Calu3 (cell line): ENCODE data around the gene AFP. TPM values are rescaled to one million over a fixed set of nuclear protein-coding genes. Genes with fewer than 3 reads are reported as not detected.

Experiments
- BruUV-seq: library from RNA; stranded (reverse); fragments of 400-500 nt; replicated peaks from 2 replicates; lab custom pipeline; 2021; lab: Mats Ljungman, UMichigan
- CTCF ChIA-PET: fragments of 300-600 bp; sonication (Branson Sonifier 250); formaldehyde crosslinking; loops from one replicate; lab custom pipeline; 2022; ENCODE audit warnings: antibody characterized with exemption; lab: Charles Lee
- DNase-seq: peaks from one replicate; pipeline ENCODE4 v3.0.0; 2022
- H3K27ac Mint-ChIP-seq: one replicate; pipeline ENCODE4 v1.8.0; 2022; ENCODE audit warnings: mixed read lengths; ENCODE audit not compliant: unreplicated experiment
- H3K27me3 Mint-ChIP-seq: one replicate; pipeline ENCODE4 v1.8.0; 2022; ENCODE audit warnings: mixed read lengths; ENCODE audit not compliant: unreplicated experiment
- H3K36me3 Mint-ChIP-seq: one replicate; pipeline ENCODE4 v1.8.0; 2022; ENCODE audit warnings: mild to moderate bottlenecking, moderate library complexity, mixed read lengths; ENCODE audit not compliant: insufficient read depth, unreplicated experiment
- H3K4me1 Mint-ChIP-seq: one replicate; pipeline ENCODE4 v1.8.0; 2022; ENCODE audit warnings: mild to moderate bottlenecking, low read depth, mixed read lengths; ENCODE audit not compliant: unreplicated experiment
- H3K4me3 Mint-ChIP-seq: one replicate; pipeline ENCODE4 v1.8.0; 2022; ENCODE audit warnings: mild to moderate bottlenecking, low read depth, moderate library complexity, mixed read lengths; ENCODE audit not compliant: unreplicated experiment
- H3K9me3 Mint-ChIP-seq: one replicate; pipeline ENCODE4 v1.8.0; 2022; ENCODE audit warnings: low read depth, mixed read lengths; ENCODE audit not compliant: unreplicated experiment
- CTCF ChIP-seq: fragments of 200-600 bp; IDR thresholded peaks from one replicate; pipeline ENCODE4 v1.8.0; 2022; ENCODE audit warnings: antibody characterized with exemption; ENCODE audit not compliant: unreplicated experiment
- intact Hi-C: fragments of 100-400 bp; cut with micrococcal nuclease; formaldehyde crosslinking; loops from one replicate; pipeline ENCODE4 v1.10.0; 2022; ENCODE audit not compliant: unreplicated experiment
- total RNA-seq: library from RNA; stranded (reverse); gene quantifications from 2 replicates; pipeline ENCODE4 v1.2.3, GENCODE V29; 2022

The AFP gene
- total RNA-seq, 1 experiment from 2014 or later: not detected

GRCh38 chr4:73422458-73422752 lies 13.6 kb upstream of the AFP start:
- CTCF ChIA-PET: interaction anchor here (0.6 kb wide), 1 partner anchor 434 kb away, joined by 5 read pairs; no protein-coding TSS in a partner anchor
- no peak for TF ChIP-seq CTCF
- Mint-ChIP-seq H3K4me3 (no peak overlapping the region), H3K4me1 (no peaks in the 10 kb centered on the region), H3K27me3 (peaks cover 13% of the 10 kb centered on the region), H3K27ac (no peak overlapping the region), H3K36me3 (no peaks in the 10 kb centered on the region), H3K9me3 (no peaks in the 10 kb centered on the region)
- BruUV-seq: no TSS peak
- intact Hi-C loops: no loop called here
- DNase-seq: no peak

- Mint-ChIP-seq H3K27ac (no peak overlapping the region), H3K27me3 (peaks cover 13% of the 10 kb centered on the region), H3K36me3 (no peaks in the 10 kb centered on the region), H3K4me3 (no peak overlapping the region), H3K4me1 (no peaks in the 10 kb centered on the region), H3K9me3 (no peaks in the 10 kb centered on the region)
- intact Hi-C loops: no loop called here
- CTCF ChIA-PET: interaction anchor here (0.6 kb wide), 1 partner anchor 433 kb away, joined by 5 read pairs; no protein-coding TSS in a partner anchor
- BruUV-seq: no TSS peak
- no peak for DNase-seq
- TF ChIP-seq CTCF: no peak
Measured at GRCh38 chr4:73423184-73423583, 12.8 kb upstream of the AFP start.

- no peak for TF ChIP-seq CTCF
- Mint-ChIP-seq H3K36me3 (no peaks in the 10 kb centered on the region), H3K4me3 (no peak overlapping the region), H3K4me1 (no peaks in the 10 kb centered on the region), H3K27ac (no peak overlapping the region), H3K9me3 (no peaks in the 10 kb centered on the region), H3K27me3 (peaks cover 13% of the 10 kb centered on the region)
- intact Hi-C loops: no loop called here
- CTCF ChIA-PET: no interaction called here
- DNase-seq: no peak
- no TSS peak for BruUV-seq
Measured at GRCh38 chr4:73426666-73427065, 9.4 kb upstream of the AFP start.

GRCh38 chr4:73429118-73429517 lies 6.9 kb upstream of the AFP start:
- Mint-ChIP-seq H3K4me1 (peaks cover 14% of the 10 kb centered on the region), H3K27ac (no peak overlapping the region), H3K4me3 (no peak overlapping the region), H3K36me3 (no peaks in the 10 kb centered on the region), H3K9me3 (no peaks in the 10 kb centered on the region), H3K27me3 (peaks cover 13% of the 10 kb centered on the region)
- TF ChIP-seq CTCF: no peak
- CTCF ChIA-PET: no interaction called here
- intact Hi-C loops: no loop called here
- BruUV-seq: no TSS peak
- DNase-seq: no peak
